NCI-H460 (cell line): ENCODE measurements around the gene HMGN4. TPM values are rescaled to one million over a fixed set of nuclear protein-coding genes. Genes with fewer than 3 reads are reported as not detected.
A peak's percentile ranks its signal among the peaks of the same experiment; 100 is the strongest.

Experiments
- DNase-seq: peaks from one replicate; pipeline ENCODE4 v3.0.0-alpha.2; 2016; ENCODE audit warnings: low read depth; ENCODE audit errors: extremely low read depth
- small RNA-seq, 2 experiments: library from RNA; depleted of rRNA; stranded (forward); fragments of <200 nt; gene quantifications; one replicate each; pipeline ENCODE3, GENCODE V24; 2014
- total RNA-seq: library from RNA; depleted of rRNA; stranded (reverse); fragments of >200 nt; shearing (Covaris generic); gene quantifications from 2 replicates; pipeline ENCODE4 v1.2.3, GENCODE V29; 2014; rRNA removed

HMGN4 gene
- total RNA-seq, 1 experiment from 2014 or later, result 84.3 TPM

DNA sequence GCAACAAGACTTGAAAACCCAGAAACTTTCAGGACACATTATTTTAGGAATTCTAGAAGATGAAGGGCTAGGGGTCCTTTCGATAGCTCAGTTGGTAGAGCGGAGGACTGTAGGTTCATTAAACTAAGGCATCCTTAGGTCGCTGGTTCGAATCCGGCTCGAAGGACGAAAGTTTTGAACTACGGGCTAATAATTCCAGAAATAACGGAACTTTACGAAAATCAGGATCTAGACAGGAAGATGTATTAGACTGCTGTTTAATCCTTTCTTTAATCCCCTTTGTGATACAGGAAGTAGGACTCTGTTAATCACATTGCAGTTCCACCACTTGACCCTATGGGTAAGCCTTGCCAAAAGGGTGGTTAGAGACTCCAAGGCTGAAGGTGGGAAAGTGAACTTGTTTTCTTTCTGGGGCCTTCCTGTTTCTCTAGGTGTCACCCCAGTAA is 37.4 kb downstream of the HMGN4 start:
- DNase-seq, result no peak

DNA sequence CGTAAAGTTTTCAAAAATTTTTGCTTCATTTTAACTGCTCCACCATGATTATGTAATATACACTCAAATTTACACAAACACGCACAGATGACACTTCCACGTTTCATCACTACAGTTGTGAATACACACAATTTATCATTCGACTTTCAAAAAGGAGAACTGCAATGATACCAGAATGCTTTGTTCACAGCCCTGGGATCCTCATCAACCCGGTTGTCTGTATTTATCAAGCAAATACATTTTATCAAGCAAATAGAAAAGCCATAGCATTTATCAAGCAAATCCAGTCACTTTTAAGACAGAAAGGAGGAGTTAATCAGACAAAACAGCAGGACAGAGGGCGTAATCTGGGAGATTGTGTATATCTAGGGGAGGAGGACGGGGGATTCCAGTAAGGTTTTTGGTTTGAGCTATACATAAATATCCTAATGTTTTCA is 38.3 kb downstream of the HMGN4 start:
- DNase-seq, result no peak

DNA sequence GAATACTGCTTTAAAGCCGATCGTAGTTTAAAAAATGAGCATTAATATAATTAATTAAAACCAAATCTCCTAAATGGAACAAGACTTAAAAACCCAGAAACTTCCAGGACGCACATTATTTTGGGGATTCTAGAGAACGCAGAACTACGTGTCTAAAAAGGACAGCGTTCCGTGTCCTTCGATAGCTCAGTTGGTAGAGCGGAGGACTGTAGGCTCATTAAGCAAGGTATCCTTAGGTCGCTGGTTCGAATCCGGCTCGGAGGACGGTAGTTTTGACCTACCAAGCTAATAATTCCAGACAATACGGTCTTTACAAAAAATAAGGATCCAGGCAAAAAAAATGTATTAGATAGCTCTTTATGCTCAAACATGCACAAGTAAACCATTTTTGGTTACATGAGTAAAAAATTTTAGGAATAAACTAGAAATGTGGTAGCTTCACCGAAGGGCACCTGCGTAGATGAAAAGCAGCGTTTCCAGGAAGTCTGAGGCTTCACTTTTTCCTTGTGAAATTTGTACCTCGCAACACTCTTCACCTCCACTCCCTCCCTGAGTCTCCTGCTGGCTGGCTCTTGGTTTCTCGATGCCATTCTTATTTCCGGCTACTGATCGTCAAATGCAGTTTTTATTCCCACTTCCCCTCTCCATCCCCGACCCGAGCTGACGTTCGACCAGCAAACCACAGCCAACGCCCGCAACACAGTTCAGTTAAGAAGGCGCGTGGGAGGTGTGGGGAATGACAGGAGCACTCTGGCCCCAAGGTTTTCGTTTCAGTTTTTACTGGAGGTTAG is 39.0 kb downstream of the HMGN4 start:
- peak; percentile 74 for DNase-seq

DNA sequence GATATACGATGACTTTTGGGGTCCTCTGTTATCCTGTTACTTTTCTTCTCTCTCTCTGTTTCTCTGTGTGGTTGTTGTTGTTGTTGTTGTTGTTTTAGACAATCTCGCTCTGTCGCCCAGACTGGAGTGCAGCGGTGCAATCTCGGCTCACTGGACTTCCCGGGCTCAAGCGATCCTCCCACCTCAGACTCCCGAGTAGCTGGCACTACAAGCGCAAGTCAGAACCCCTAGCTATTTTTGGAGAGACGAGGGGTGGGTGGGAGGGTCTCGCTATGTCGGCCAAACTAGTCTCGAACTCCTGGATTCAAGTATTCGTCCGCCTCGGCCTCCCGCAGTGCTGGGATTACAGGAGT is 39.5 kb downstream of the HMGN4 start:
- DNase-seq, result no peak

DNA sequence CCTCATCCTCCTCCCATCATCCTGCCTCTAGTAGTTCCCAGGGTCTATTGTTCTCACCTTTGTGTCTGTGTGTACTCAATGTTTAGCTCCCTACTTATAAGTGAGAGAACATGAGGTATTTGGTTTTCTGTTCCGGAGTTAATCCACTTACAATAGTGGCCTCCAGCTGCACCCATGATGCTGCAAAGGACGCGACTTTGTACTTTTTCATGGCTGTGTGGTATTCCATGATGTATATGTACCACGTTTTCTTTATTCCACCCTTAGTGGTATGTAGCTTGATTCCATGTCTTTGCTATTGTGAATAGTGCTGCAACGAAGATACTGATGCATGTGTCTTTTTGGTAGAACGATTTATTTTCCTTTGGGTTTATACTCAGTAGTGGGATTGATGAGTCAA is 40.1 kb downstream of the HMGN4 start:
- no peak for DNase-seq

DNA sequence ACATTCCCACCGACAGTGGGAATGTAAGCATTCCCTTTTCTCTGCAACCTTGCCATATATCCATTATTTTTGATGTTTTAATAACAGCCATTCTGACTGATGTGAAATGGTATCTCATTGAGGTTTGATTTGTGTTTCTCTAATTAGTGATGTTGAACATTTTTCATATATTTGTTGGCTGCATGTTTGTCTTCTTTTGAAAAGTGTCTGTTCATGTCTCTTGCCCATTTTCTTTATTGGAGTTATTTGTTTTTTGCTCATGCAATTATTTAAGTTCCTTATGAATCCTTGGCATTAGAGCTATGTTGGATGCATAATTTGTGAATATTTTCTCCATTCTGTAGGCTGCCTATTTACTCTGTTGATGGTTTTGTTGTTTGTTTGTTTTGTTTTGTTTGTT is 40.6 kb downstream of the HMGN4 start:
- DNase-seq, result no peak

DNA sequence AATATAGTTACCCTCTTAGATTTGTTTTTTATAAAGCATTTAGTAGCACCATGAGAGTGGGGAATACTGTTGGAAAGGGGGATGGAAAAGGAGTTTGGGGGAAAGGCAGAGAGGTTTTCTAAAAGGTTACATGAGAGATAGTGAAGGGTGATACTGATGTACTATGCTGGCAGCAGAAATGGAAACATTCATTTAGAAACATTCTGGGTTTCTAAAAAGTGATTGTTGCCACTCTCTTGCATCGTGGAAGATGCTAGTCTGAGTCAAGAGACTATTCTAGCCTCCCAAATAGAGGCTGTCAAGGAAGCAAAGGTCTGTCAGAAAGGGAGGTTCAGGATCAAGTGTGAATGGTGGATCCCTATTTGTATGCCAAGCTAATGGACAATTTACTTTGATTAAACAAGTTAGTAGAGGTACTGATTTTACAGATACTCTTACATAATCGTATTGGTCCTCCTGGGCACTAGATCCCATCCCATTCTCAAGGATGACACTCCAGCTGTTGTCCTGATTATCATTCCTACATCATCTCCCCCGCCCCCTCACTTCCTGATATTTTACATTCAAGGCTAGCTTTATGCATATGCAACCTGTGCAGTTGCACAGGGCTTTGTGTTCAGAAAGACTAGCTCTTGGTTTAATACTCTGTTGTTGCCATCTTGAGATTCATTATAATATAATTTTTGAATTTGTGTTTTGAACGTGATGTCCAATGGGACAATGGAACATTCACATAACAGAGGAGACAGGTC is 43.2 kb downstream of the HMGN4 start:
- DNase-seq, result no peak

DNA sequence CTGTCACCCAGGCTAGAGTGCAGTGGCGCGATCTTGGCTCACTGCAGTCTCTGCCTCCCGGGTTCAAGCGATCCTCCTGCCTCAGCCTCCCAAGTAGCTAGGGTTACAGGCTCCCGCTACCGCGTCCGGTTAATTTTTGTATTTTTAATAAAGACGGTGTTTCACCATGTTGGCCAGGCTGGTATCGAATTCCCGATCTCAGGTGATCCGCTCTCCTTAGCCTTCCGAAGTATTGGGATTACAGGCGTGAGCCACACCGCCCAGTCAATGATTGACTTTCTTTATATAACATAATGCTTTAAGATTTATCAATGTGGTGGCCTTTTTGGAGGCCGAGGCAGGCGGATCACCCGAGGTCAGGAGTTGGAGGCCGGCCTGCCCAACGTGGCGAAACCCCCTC is 50.8 kb downstream of the HMGN4 start:
- DNase-seq, result no peak

DNA sequence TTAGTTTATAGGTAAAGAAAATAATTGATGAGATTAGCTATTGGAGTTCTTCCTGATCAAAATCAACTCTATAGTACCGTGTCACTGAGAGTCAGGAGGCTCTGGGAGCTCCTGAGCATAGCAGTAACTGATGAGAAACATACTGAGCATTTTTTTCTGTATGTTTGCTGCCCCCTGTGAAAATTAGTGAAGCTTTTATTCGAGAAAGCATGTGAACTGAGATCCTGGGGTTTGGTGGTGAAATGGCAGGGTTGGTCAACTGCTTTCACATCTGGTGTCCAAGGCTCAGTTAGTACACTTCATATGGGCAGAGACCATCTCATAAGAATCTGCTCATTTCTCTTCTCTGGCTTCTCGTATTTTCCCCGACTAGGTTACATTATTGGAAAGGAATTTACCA is 54.5 kb downstream of the HMGN4 start:
- DNase-seq, result no peak

DNA sequence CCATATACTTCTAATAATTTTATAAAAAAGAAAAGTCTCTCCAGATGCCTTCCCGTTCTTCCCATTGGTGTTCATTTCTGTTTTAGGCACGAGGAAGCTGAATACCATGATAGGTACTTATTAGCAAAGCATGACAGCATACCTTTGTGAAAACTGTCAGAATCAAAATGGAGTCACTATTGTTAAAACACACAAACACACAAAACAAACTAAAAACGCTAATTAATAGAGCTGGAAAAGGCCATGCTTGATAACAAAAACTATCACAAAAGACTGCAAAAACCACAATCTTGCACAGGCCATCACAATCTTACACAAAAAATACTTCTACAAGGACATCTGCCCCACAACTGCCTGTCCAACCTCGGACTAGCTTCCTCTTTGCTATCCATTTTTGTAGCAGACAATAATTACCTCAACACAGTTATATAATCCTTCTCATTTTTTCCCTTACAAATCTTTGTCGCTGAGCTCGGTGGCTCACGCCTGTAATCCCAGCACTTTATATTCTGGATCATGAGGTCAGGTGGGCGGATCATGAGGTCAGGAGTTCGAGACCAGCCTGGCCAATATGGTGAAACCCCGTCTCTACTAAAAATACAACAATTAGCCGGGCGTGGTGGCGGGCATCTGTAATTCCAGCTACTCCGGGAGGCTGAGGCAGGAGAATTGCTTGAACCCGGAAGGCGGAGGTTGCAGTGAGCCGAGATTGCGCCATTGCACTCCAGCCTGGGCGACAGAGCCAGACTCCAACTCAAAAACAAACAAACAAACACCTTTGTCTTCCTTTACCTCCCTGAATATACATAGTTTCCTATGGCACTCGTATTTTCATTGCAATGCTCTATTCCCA is 55.3 kb downstream of the HMGN4 start:
- no peak for DNase-seq

DNA sequence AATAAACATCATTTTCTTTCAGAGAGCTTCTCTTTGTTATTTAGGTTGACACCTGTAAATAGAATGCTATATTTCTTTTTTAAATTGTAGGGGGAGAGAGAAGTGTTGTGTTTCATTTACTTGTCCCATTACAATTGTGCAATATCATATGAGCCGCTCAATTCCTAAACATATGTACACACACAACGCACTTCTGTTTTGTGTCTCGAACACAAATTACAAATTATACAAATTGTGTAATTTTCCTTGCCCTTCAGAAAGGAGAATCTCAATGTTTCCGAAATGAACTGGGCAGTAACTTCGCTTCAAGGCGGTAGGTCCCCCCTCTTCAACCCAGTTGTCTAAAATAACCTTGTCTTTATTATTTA is 55.9 kb downstream of the HMGN4 start:
- no peak for DNase-seq

DNA sequence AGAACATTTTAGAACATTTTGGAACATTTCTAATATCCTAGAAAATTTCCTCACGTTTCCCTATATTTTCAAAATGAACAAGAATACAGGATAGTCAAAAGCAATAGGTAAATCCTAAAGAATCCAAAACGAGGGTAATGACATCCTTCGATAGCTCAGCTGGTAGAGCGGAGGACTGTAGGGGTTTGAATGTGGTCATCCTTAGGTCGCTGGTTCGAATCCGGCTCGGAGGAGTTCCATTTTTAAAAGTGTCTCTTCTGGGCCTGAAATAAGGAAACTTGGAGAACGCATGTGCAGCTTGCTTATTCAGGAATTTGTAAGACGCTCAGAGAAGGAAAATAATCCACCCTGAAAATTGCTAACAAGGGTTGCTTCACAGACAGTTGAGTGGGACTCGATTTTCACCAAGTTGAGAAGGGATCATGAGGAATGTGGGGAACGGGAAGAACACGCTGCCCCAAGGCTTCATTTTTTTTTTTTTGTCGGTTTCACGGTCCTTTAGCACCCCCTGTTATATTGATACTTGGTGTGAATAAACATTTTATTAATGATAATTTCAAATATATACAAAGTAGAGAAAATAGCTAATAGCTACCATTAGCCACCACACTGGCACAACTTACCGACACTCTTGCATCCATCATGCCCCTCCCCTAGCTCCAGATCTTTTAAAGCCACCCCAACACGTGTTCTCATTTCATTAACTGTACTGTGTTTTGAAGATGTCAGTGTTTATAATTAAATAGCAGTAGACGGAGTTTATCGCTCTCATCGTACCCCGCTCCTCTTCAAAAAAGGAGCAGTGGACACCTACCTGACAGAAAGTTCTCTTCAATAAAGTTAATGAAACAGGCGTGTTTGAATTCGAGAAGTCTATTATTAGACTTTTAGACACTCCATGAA is 56.8 kb downstream of the HMGN4 start:
- DNase-seq, result peak; percentile 74

DNA sequence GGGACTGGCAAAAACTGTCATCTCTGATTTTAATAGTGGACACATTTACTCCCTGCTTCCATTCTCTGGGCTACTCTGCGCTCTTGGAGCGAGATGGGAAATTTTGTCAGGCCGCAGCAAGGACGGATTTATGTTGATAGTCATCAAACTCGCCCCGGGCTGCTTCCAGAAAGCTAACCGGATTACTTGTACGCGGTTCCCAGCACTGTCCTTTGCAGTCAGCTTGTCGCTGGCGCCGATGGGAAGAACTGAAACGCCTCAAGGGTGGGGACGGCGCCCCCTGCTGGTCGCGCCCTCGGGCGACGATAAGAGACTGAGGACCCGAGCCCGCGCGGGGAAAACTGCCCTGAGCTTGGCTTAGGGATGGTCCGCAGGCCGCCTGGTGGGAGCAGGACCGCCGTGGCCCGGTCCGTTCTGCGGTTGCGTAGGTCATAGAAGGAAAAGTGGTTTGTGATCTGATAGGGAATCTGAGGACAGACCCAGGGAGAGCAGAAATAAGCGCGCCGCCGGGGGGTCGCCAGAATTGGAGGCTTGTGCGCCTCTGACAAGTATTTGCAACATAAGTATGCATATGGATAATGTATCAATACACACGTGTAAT is 57.6 kb downstream of the HMGN4 start:
- peak; percentile 82 for DNase-seq

Small RNAs within 50 kb of the gene (small RNA-seq; reads per million reads assigned to genes)
- gene RNU6-502P, result 0 reads per million in 2 experiments

Other genes starting within 250 kb of the HMGN4 start
- 14.3 and 17.6 TPM in 2 replicates for gene BTN3A2, start 173.2 kb upstream of the HMGN4 start, total RNA-seq
- 6.0 and 6.8 TPM in 2 replicates for gene BTN2A2, start 155.3 kb upstream of the HMGN4 start, total RNA-seq
- gene BTN3A1, start 136.1 kb upstream of the HMGN4 start, total RNA-seq, result 11.4 and 12.6 TPM in 2 replicates
- gene BTN3A3, start 97.9 kb upstream of the HMGN4 start, total RNA-seq, result 2.6 and 2.9 TPM in 2 replicates
- gene BTN2A1, start 80.4 kb upstream of the HMGN4 start, total RNA-seq, result 12.8 and 13.7 TPM in 2 replicates
- gene BTN1A1, start 38.1 kb upstream of the HMGN4 start, total RNA-seq, result not detected in 2 replicates
- 12.4 and 12.7 TPM in 2 replicates for gene ABT1, start 58.6 kb downstream of the HMGN4 start, total RNA-seq
- gene ZNF322, start 121.4 kb downstream of the HMGN4 start, total RNA-seq, result 15.7 and 18.1 TPM in 2 replicates